Lower leg skin (tissue), 4 donors: ENCODE results near the gene UQCR11. TPM values are rescaled to one million over a fixed set of nuclear protein-coding genes. Genes with fewer than 3 reads are reported as not detected.

Source experiments
- DNase-seq, 2 donors: peaks; one replicate each; pipeline ENCODE4 v3.0.0-alpha.2; 2019; ENCODE audit warnings: low spot score in 2 of 2
- H3K4me3 ChIP-seq: fragments of 200-600 bp; sonication (generic); 2 replicates; pipeline ENCODE4 v1.5.1; 2017; ENCODE audit warnings: mild to moderate bottlenecking, low read depth; ENCODE audit not compliant: poor library complexity, severe bottlenecking
- CTCF ChIP-seq, 3 donors: fragments of 450-650 bp; IDR thresholded peaks; one replicate each; pipeline ENCODE4 v1.5.1; 2016; ENCODE audit warnings: antibody characterized with exemption in 3 of 3, mild to moderate bottlenecking in 3 of 3, moderate library complexity in 2 of 3
- POLR2A ChIP-seq, 2 donors: fragments of 450-650 bp; IDR thresholded peaks; one replicate each; pipeline ENCODE4 v1.6.1; 2016 to 2017; ENCODE audit warnings: antibody characterized with exemption in 2 of 2, mild to moderate bottlenecking in 1 of 2, moderate library complexity in 1 of 2
- WGBS, 2 donors: methylation state at CpG; one replicate each; pipeline ENCODE4 v1.1.5; 2018; 5-methylcytosine and 5-hydroxymethylcytosine counted together
- intact Hi-C: fragments of 100-400 bp; cut with DNase I; formaldehyde crosslinking; loops from one replicate; pipeline ENCODE4 v1.15.0; 2023; ENCODE audit warnings: low total_unique reads
- total RNA-seq, 4 donors: library from RNA; depleted of rRNA; stranded (reverse); fragments of >200 nt; gene quantifications; one replicate each; pipeline ENCODE4 v1.1.0, GENCODE V29; 2016

UQCR11 gene
- total RNA-seq, 4 donors from 2014 or later = 24.8 to 71.8 (median 46.1) TPM

GRCh38 chr19:1592755-1593500 is 12.3 kb downstream of the UQCR11 start, which contains the start of gene MBD3:
TSS of gene MBD3 (minus strand) at chr19:1592865. CDS start at chr19:1592631, 234 bp downstream.
- DNase-seq = peak; percentile 85 to 97
- intact Hi-C loops = no loop called here
- no peak for TF ChIP-seq CTCF (IDR thresholded peaks at IDR 0.05)
- TF ChIP-seq POLR2A (IDR thresholded peaks at IDR 0.05) = no peak
- WGBS, 2 donors = 3% methylated on average over 19 to 50 of the region's 68 CpGs
- H3K4me3 ChIP-seq = peak within 1 kb of the TSS; percentile 86

- peak; percentile 69 to 93 for DNase-seq
- intact Hi-C loops = no loop called here
Measured at GRCh38 chr19:1592024-1592754, 13.1 kb downstream of the UQCR11 start.

GRCh38 chr19:1591421-1592023 is 13.7 kb downstream of the UQCR11 start:
- intact Hi-C loops = no loop called here
- no peak for TF ChIP-seq POLR2A (IDR thresholded peaks at IDR 0.05)
- no peak for TF ChIP-seq CTCF (IDR thresholded peaks at IDR 0.05)
- DNase-seq = no peak
- H3K4me3 ChIP-seq = peak overlapping the region; percentile 86
- 1% methylated on average over 30 to 31 of the region's 31 CpGs for WGBS, 2 donors

More at GRCh38 chr19:1592024-1592754, 13.1 kb downstream of the UQCR11 start:
- 0 to 1% methylated on average over 57 to 58 of the region's 94 CpGs for WGBS, 2 donors
- peak overlapping the region; percentile 86 for H3K4me3 ChIP-seq
- TF ChIP-seq POLR2A (IDR thresholded peaks at IDR 0.05) = peak in 1 of 2 donors; percentile 29
- no peak for TF ChIP-seq CTCF (IDR thresholded peaks at IDR 0.05)

- no peak for DNase-seq
- WGBS, 2 donors = 24 to 30% methylated on average over 10 of the region's 10 CpGs
- intact Hi-C loops = no loop called here
Measured at GRCh38 chr19:1590641-1591397, 14.4 kb downstream of the UQCR11 start.

More at GRCh38 chr19:1590641-1591397, 14.4 kb downstream of the UQCR11 start:
- TF ChIP-seq POLR2A (IDR thresholded peaks at IDR 0.05) (no peak), CTCF (IDR thresholded peaks at IDR 0.05) (no peak)
- no peak overlapping the region for H3K4me3 ChIP-seq
